NOMO-1 treated with DMSO at 0.1 percent for 48 hours (cell line): Measurements from ENCODE around the gene STARD13.

Source experiments
- DNase-seq: peaks from one replicate; lab custom pipeline; 2025; ENCODE audit not compliant: unreplicated experiment; lab: John Stamatoyannopoulos, UW

The STARD13 gene

GRCh38 chr13:33308863-33309262 lies 23.3 kb upstream of the STARD13 start:
- DNase-seq, result no peak

- no peak for DNase-seq
Observed at GRCh38 chr13:33307843-33308242, 22.3 kb upstream of the STARD13 start.

- DNase-seq, result no peak
Observed at GRCh38 chr13:33303855-33304597, 18.5 kb upstream of the STARD13 start.

GRCh38 chr13:33299626-33300025 lies 14.1 kb upstream of the STARD13 start:
- DNase-seq, result no peak

GRCh38 chr13:33296793-33297425 lies 11.4 kb upstream of the STARD13 start:
- DNase-seq, result no peak

GRCh38 chr13:33292712-33293111 lies 7.2 kb upstream of the STARD13 start:
- DNase-seq, result no peak

- no peak for DNase-seq
Observed at GRCh38 chr13:33290421-33290965, 4.9 kb upstream of the STARD13 start.

GRCh38 chr13:33289966-33290365 lies 4.4 kb upstream of the STARD13 start:
- DNase-seq, result no peak

- no peak for DNase-seq
Observed at GRCh38 chr13:33287142-33287882, 1.8 kb upstream of the STARD13 start.

GRCh38 chr13:33286128-33286527 lies 573 bp upstream of the STARD13 start:
- DNase-seq, result no peak

GRCh38 chr13:33284916-33285315 lies 639 bp downstream of the STARD13 start:
- no peak for DNase-seq

GRCh38 chr13:33284031-33284430 lies 1.5 kb downstream of the STARD13 start:
- no peak for DNase-seq

GRCh38 chr13:33283195-33283911 lies 2.2 kb downstream of the STARD13 start:
- DNase-seq, result no peak

GRCh38 chr13:33281951-33282595 lies 3.5 kb downstream of the STARD13 start:
- no peak for DNase-seq

- DNase-seq, result no peak
Observed at GRCh38 chr13:33280923-33281322, 4.6 kb downstream of the STARD13 start.

GRCh38 chr13:33280279-33280905 lies 5.2 kb downstream of the STARD13 start:
- no peak for DNase-seq

GRCh38 chr13:33279414-33280278 lies 5.9 kb downstream of the STARD13 start:
- DNase-seq, result peak; percentile 37

- DNase-seq, result no peak
Observed at GRCh38 chr13:33278913-33279312, 6.6 kb downstream of the STARD13 start.

GRCh38 chr13:33277946-33278345 lies 7.6 kb downstream of the STARD13 start:
- no peak for DNase-seq
